ENCODE results near the gene DLGAP1. TPM values are rescaled to one million over a fixed set of nuclear protein-coding genes. Genes with fewer than 3 reads are reported as not detected.

DLGAP1 gene
- total RNA-seq, 1 donor from 2014 or later: 3.2 TPM

- Histone ChIP-seq H3K27me3 (no peaks in the 10 kb centered on the region), H3K9me3 (no peaks in the 10 kb centered on the region), H3K4me1 (no peaks in the 10 kb centered on the region), H3K27ac (no peak overlapping the region), H3K4me3 (no peak overlapping the region), H3K36me3 (no peaks in the 10 kb centered on the region)
- TF ChIP-seq POLR2AphosphoS5 (IDR thresholded peaks at IDR 0.05; ENCODE audit: insufficient read depth in 1 of 2, low read depth in 1 of 2): no peak
- TF ChIP-seq POLR2A (IDR thresholded peaks at IDR 0.05): no peak
- TF ChIP-seq CTCF (IDR thresholded peaks at IDR 0.05): no peak
- DNase-seq (ENCODE audit: extremely low spot score in 2 of 2): no peak
- intact Hi-C loops (cut with DNase I): no loop called here
Observed at GRCh38 chr18:3713708-3714107, 741.4 kb downstream of the DLGAP1 start.

GRCh38 chr18:3713166-3713565 is 741.9 kb downstream of the DLGAP1 start:
- Histone ChIP-seq H3K9me3 (no peaks in the 10 kb centered on the region), H3K36me3 (no peaks in the 10 kb centered on the region), H3K4me3 (no peak overlapping the region), H3K27me3 (no peaks in the 10 kb centered on the region), H3K4me1 (no peaks in the 10 kb centered on the region), H3K27ac (no peak overlapping the region)
- intact Hi-C loops (cut with DNase I): no loop called here
- DNase-seq (ENCODE audit: extremely low spot score in 2 of 2): no peak
- TF ChIP-seq POLR2AphosphoS5 (IDR thresholded peaks at IDR 0.05; ENCODE audit: insufficient read depth in 1 of 2, low read depth in 1 of 2): no peak

GRCh38 chr18:3712491-3712890 is 742.6 kb downstream of the DLGAP1 start:
- no peaks in the 10 kb centered on the region for H3K36me3 ChIP-seq
- TF ChIP-seq CTCF (IDR thresholded peaks at IDR 0.05) (no peak), POLR2AphosphoS5 (IDR thresholded peaks at IDR 0.05; ENCODE audit: insufficient read depth in 1 of 2, low read depth in 1 of 2) (no peak), POLR2A (IDR thresholded peaks at IDR 0.05) (no peak)
- H3K27ac ChIP-seq: no peak overlapping the region

GRCh38 chr18:3710712-3711301 is 744.3 kb downstream of the DLGAP1 start:
- Histone ChIP-seq H3K27me3 (no peaks in the 10 kb centered on the region), H3K36me3 (no peaks in the 10 kb centered on the region), H3K4me1 (no peaks in the 10 kb centered on the region), H3K27ac (no peak overlapping the region), H3K4me3 (no peak overlapping the region), H3K9me3 (no peaks in the 10 kb centered on the region)
- no peak for DNase-seq (ENCODE audit: extremely low spot score in 2 of 2)
- TF ChIP-seq CTCF (IDR thresholded peaks at IDR 0.05): no peak
- no peak for TF ChIP-seq POLR2AphosphoS5 (IDR thresholded peaks at IDR 0.05; ENCODE audit: insufficient read depth in 1 of 2, low read depth in 1 of 2)
- TF ChIP-seq POLR2A (IDR thresholded peaks at IDR 0.05): no peak
- intact Hi-C loops (cut with DNase I): no loop called here

More at GRCh38 chr18:3712491-3712890, 742.6 kb downstream of the DLGAP1 start:
- no peak for DNase-seq (ENCODE audit: extremely low spot score in 2 of 2)
- no peaks in the 10 kb centered on the region for H3K27me3 ChIP-seq
- intact Hi-C loops (cut with DNase I): no loop called here
- H3K4me3 ChIP-seq: no peak overlapping the region
- no peaks in the 10 kb centered on the region for H3K4me1 ChIP-seq
- H3K9me3 ChIP-seq: no peaks in the 10 kb centered on the region

GRCh38 chr18:3709205-3709604 is 745.9 kb downstream of the DLGAP1 start:
- no peak for TF ChIP-seq POLR2A (IDR thresholded peaks at IDR 0.05)
- no peak for TF ChIP-seq POLR2AphosphoS5 (IDR thresholded peaks at IDR 0.05; ENCODE audit: insufficient read depth in 1 of 2, low read depth in 1 of 2)
- no peak for TF ChIP-seq CTCF (IDR thresholded peaks at IDR 0.05)
- no peaks in the 10 kb centered on the region for H3K36me3 ChIP-seq
- intact Hi-C loops (cut with DNase I): no loop called here
- no peaks in the 10 kb centered on the region for H3K27me3 ChIP-seq
- H3K4me3 ChIP-seq: no peak overlapping the region
- DNase-seq (ENCODE audit: extremely low spot score in 2 of 2): no peak
- no peaks in the 10 kb centered on the region for H3K4me1 ChIP-seq
- no peaks in the 10 kb centered on the region for H3K9me3 ChIP-seq
- no peak overlapping the region for H3K27ac ChIP-seq
